ENCODE results near the gene IL6ST.

The IL6ST gene

DNA sequence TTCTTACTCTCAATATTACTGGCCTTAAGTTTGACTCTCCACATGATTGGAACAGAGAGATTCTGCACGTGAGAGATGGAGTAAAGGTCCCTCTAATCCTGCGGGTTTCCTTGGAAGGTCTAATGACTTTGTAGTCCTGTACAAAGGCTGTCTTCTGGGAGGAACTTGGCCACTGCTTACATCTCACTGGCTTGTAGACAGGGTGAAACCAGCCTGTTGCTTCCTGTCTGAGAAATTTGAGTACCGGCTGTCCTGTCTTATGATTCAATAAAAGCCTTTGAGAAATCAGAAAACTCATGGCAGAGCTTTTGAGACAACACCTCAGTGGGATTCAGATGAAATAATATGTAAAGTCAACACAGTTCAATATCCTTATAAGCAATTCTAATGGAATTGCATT lies 100.6 kb downstream of the IL6ST start:
- DNase-seq, result no peak

- no peak for DNase-seq
Measured at GRCh38 chr5:55892479-55892878, 102.3 kb downstream of the IL6ST start.

- DNase-seq, result no peak
Measured at GRCh38 chr5:55888205-55888604, 106.6 kb downstream of the IL6ST start.

DNA sequence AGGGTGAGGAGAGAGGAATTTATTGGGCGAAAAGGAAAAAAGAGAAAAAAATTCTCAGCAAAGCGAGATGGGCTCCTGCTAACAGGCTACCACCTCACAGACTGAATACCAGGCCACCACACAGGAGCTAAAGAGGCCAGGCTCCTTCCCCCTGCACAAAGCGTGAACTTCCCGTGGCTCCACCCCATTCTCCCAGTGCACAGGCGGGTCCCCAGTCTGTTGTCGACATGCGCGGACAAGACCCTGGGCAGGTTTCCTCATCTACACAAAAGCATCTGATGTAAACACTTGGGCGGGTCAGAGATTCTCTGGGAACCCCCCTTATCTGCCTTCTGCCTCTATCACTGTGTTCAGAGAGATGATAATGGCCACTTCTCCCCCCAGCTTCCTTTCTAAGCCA lies 109.4 kb downstream of the IL6ST start:
- no peak for DNase-seq

All from DMS 273 treated with DMSO at 0.1 percent for 48 hours (cell line).